Frontal cortex (tissue), 4 donors: ENCODE results near the gene SETD2. TPM values are rescaled to one million over a fixed set of nuclear protein-coding genes. Genes with fewer than 3 reads are reported as not detected.
"Not testable (repeated sequence)": the region's sequence is repeated elsewhere in the genome, so short reads cannot be mapped to it uniquely, and the experiment has no call there.

ENCODE experiments used
- DNase-seq, 2 donors: peaks; one replicate each; pipeline ENCODE4 v3.0.0; 2012; ENCODE audit warnings: low spot score in 2 of 2
- FAIRE-seq: peaks from 2 replicates; lab custom pipeline; 2012; peaks lifted over from hg19 to GRCh38; lab: Jason Lieb, UNC
- total RNA-seq: library from RNA; depleted of rRNA; stranded (reverse); fragments of >200 nt; gene quantifications from one replicate; pipeline ENCODE4 v1.2.3, GENCODE V29; 2014
- donor health status: control.
- donor health status: control.
- donor health status: control.

The SETD2 gene
- total RNA-seq, 1 donor from 2014 or later = 77.5 TPM

GRCh38 chr3:47158208-47158607 is 5.7 kb downstream of the SETD2 start:
- DNase-seq (no peak), FAIRE-seq (no peak)

GRCh38 chr3:47156396-47156795 is 7.5 kb downstream of the SETD2 start:
- DNase-seq (no peak), FAIRE-seq (no peak)

- no peak for FAIRE-seq
- DNase-seq = no peak
These were observed 11.3 kb downstream of the SETD2 start for GRCh38 chr3:47152578-47152977.

GRCh38 chr3:47151836-47152235 is 12.1 kb downstream of the SETD2 start:
- FAIRE-seq (no peak), DNase-seq (no peak)

GRCh38 chr3:47149339-47149933 is 14.5 kb downstream of the SETD2 start:
- no peak for FAIRE-seq

GRCh38 chr3:47145272-47145671 is 18.6 kb downstream of the SETD2 start:
- DNase-seq (no peak), FAIRE-seq (no peak)

More at GRCh38 chr3:47149339-47149933, 14.5 kb downstream of the SETD2 start:
- no peak for DNase-seq

- FAIRE-seq = no peak
- DNase-seq = no peak
These were observed 20.8 kb downstream of the SETD2 start for GRCh38 chr3:47143068-47143467.

GRCh38 chr3:47142536-47142935 is 21.4 kb downstream of the SETD2 start:
- not testable (repeated sequence) for FAIRE-seq, DNase-seq

- not testable (repeated sequence) for FAIRE-seq, DNase-seq
These were observed 22.9 kb downstream of the SETD2 start for GRCh38 chr3:47140973-47141461.

- not testable (repeated sequence) for DNase-seq, FAIRE-seq
These were observed 23.4 kb downstream of the SETD2 start for GRCh38 chr3:47140553-47140952.

GRCh38 chr3:47134311-47134710 is 29.6 kb downstream of the SETD2 start:
- FAIRE-seq = no peak
- DNase-seq = no peak

GRCh38 chr3:47133641-47134040 is 30.3 kb downstream of the SETD2 start:
- FAIRE-seq = no peak
- DNase-seq = no peak

GRCh38 chr3:47130557-47130956 is 33.4 kb downstream of the SETD2 start:
- DNase-seq (no peak), FAIRE-seq (no peak)

GRCh38 chr3:47128137-47128536 is 35.8 kb downstream of the SETD2 start:
- no peak for DNase-seq
- no peak for FAIRE-seq

- FAIRE-seq (no peak), DNase-seq (no peak)
These were observed 40.1 kb downstream of the SETD2 start for GRCh38 chr3:47123857-47124256.

- no peak for DNase-seq
- no peak for FAIRE-seq
These were observed 42.5 kb downstream of the SETD2 start for GRCh38 chr3:47121409-47121808.

GRCh38 chr3:47120138-47120537 is 43.8 kb downstream of the SETD2 start:
- DNase-seq (no peak), FAIRE-seq (no peak)

- not testable (repeated sequence) for FAIRE-seq, DNase-seq
These were observed 44.5 kb downstream of the SETD2 start for GRCh38 chr3:47119387-47119786.

GRCh38 chr3:47117807-47118364 is 46.0 kb downstream of the SETD2 start:
- FAIRE-seq (no peak), DNase-seq (no peak)

- FAIRE-seq, DNase-seq: not testable (repeated sequence)
These were observed 48.4 kb downstream of the SETD2 start for GRCh38 chr3:47115524-47115923.

- FAIRE-seq = no peak
These were observed 50.1 kb downstream of the SETD2 start for GRCh38 chr3:47113669-47114365.

More at GRCh38 chr3:47113669-47114365, 50.1 kb downstream of the SETD2 start:
- no peak for DNase-seq
